CMK (cell line): ENCODE results near the gene CHST10.
"Not testable (repeated sequence)": the region's sequence is repeated elsewhere in the genome, so short reads cannot be mapped to it uniquely, and the experiment has no call there.

Source experiments
- DNase-seq: peaks from one replicate; pipeline ENCODE4 v3.0.0-alpha.2; 2010; ENCODE audit warnings: low read depth

Gene CHST10

GRCh38 chr2:100416935-100417710 lies at the start of gene CHST10:
Gene CHST10, minus strand, starts transcription at chr2:100417668. Its CDS starts 10,993 bp downstream, at chr2:100406675.
- peak; percentile 17 for DNase-seq

GRCh38 chr2:100460904-100461530 lies 43.5 kb upstream of the CHST10 start:
- no peak for DNase-seq

GRCh38 chr2:100456357-100456756 lies 38.9 kb upstream of the CHST10 start:
- not testable (repeated sequence) for DNase-seq

- no peak for DNase-seq
These were observed 36.4 kb upstream of the CHST10 start for GRCh38 chr2:100453853-100454252.

GRCh38 chr2:100451734-100452133 lies 34.3 kb upstream of the CHST10 start:
- DNase-seq, result no peak

GRCh38 chr2:100451092-100451491 lies 33.6 kb upstream of the CHST10 start:
- no peak for DNase-seq

- DNase-seq, result no peak
These were observed 29.2 kb upstream of the CHST10 start for GRCh38 chr2:100446696-100447095.

GRCh38 chr2:100437751-100438150 lies 20.3 kb upstream of the CHST10 start:
- no peak for DNase-seq

GRCh38 chr2:100429726-100430125 lies 12.3 kb upstream of the CHST10 start:
- no peak for DNase-seq

- DNase-seq, result no peak
These were observed 10.3 kb upstream of the CHST10 start for GRCh38 chr2:100427627-100428258.

- DNase-seq, result no peak
These were observed 9.6 kb upstream of the CHST10 start for GRCh38 chr2:100427111-100427510.

- DNase-seq, result no peak
These were observed 8.9 kb upstream of the CHST10 start for GRCh38 chr2:100426384-100426720.

- DNase-seq, result no peak
These were observed 8.3 kb upstream of the CHST10 start for GRCh38 chr2:100425573-100426383.

- no peak for DNase-seq
These were observed 7.6 kb upstream of the CHST10 start for GRCh38 chr2:100425107-100425506.

- no peak for DNase-seq
These were observed 6.9 kb upstream of the CHST10 start for GRCh38 chr2:100424277-100424875.

- no peak for DNase-seq
These were observed 6.2 kb upstream of the CHST10 start for GRCh38 chr2:100423631-100424030.

- no peak for DNase-seq
These were observed 5.0 kb upstream of the CHST10 start for GRCh38 chr2:100422320-100423055.

GRCh38 chr2:100419915-100420314 lies 2.4 kb upstream of the CHST10 start:
- no peak for DNase-seq

- DNase-seq, result no peak
These were observed 1.0 kb upstream of the CHST10 start for GRCh38 chr2:100418406-100418962.

- DNase-seq, result no peak
These were observed 250 bp upstream of the CHST10 start for GRCh38 chr2:100417711-100418124.

GRCh38 chr2:100416397-100416934 lies 1.0 kb downstream of the CHST10 start:
- DNase-seq, result no peak
